ENCODE results near the gene SV2A. TPM values are rescaled to one million over a fixed set of nuclear protein-coding genes. Genes with fewer than 3 reads are reported as not detected.
"Not testable (repeated sequence)": the region's sequence is repeated elsewhere in the genome, so short reads cannot be mapped to it uniquely, and the experiment has no call there.

Gene SV2A
- polyA plus RNA-seq, 1 experiment, result 25.8 TPM

GRCh38 chr1:149883598-149884247 is 33.9 kb downstream of the SV2A start:
- TF ChIP-seq CTCF (IDR thresholded peaks at IDR 0.05; ENCODE audit: low read depth, low read length), result no peak
- H3K27ac ChIP-seq (ENCODE audit: low read depth, low read length), result no peak overlapping the region
- no peaks in the 10 kb centered on the region for H3K27me3 ChIP-seq (ENCODE audit: control insufficient read depth, insufficient read depth, low read length)
- ChIA-PET POLR2A (no interaction called here), CTCF (no interaction called here)
- no peaks in the 10 kb centered on the region; the same call in 1 of the 2 replicates for H3K9me3 ChIP-seq (ENCODE audit: control insufficient read depth, insufficient read depth, low read length)
- H3K4me3 ChIP-seq (ENCODE audit: low read depth, low read length), result no peak overlapping the region
- no peak for DNase-seq (ENCODE audit: low read depth, low spot score)

GRCh38 chr1:149881876-149882275 is 35.8 kb downstream of the SV2A start:
- no peak overlapping the region for H3K4me3 ChIP-seq (ENCODE audit: low read depth, low read length)
- CTCF ChIA-PET, result no interaction called here
- TF ChIP-seq CTCF (IDR thresholded peaks at IDR 0.05; ENCODE audit: low read depth, low read length), result no peak
- no peak for DNase-seq (ENCODE audit: low read depth, low spot score)
- no peaks in the 10 kb centered on the region for H3K27me3 ChIP-seq (ENCODE audit: control insufficient read depth, insufficient read depth, low read length)
- POLR2A ChIA-PET, result no interaction called here
- no peaks in the 10 kb centered on the region for H3K9me3 ChIP-seq (ENCODE audit: control insufficient read depth, insufficient read depth, low read length)
- no peak overlapping the region for H3K27ac ChIP-seq (ENCODE audit: low read depth, low read length)

- no peaks in the 10 kb centered on the region for H3K27me3 ChIP-seq (ENCODE audit: control insufficient read depth, insufficient read depth, low read length)
- H3K27ac ChIP-seq (ENCODE audit: low read depth, low read length), result no peak overlapping the region
- no peaks in the 10 kb centered on the region for H3K9me3 ChIP-seq (ENCODE audit: control insufficient read depth, insufficient read depth, low read length)
- ChIA-PET POLR2A (no interaction called here), CTCF (no interaction called here)
- DNase-seq (ENCODE audit: low read depth, low spot score), result no peak
- no peak for TF ChIP-seq CTCF (IDR thresholded peaks at IDR 0.05; ENCODE audit: low read depth, low read length)
- no peak overlapping the region for H3K4me3 ChIP-seq (ENCODE audit: low read depth, low read length)
Observed at GRCh38 chr1:149879556-149879955, 38.1 kb downstream of the SV2A start.

- no peak for TF ChIP-seq CTCF (IDR thresholded peaks at IDR 0.05; ENCODE audit: low read depth, low read length)
- Histone ChIP-seq H3K27me3 (ENCODE audit: control insufficient read depth, insufficient read depth, low read length) (no peaks in the 10 kb centered on the region), H3K4me3 (ENCODE audit: low read depth, low read length) (no peak overlapping the region), H3K27ac (ENCODE audit: low read depth, low read length) (no peak overlapping the region), H3K9me3 (ENCODE audit: control insufficient read depth, insufficient read depth, low read length) (no peaks in the 10 kb centered on the region)
- CTCF ChIA-PET, result no interaction called here
- POLR2A ChIA-PET, result interaction anchor here (0.7 kb wide), 1 partner anchor 10 kb away, joined by 3 read pairs; a partner anchor contains a TSS
- no peak for DNase-seq (ENCODE audit: low read depth, low spot score)
Observed at GRCh38 chr1:149877211-149877946, 40.3 kb downstream of the SV2A start.

GRCh38 chr1:149873060-149873459 is 44.6 kb downstream of the SV2A start:
- H3K27me3 ChIP-seq (ENCODE audit: control insufficient read depth, insufficient read depth, low read length); POLR2A ChIA-PET; CTCF ChIA-PET; H3K9me3 ChIP-seq (ENCODE audit: control insufficient read depth, insufficient read depth, low read length); DNase-seq (ENCODE audit: low read depth, low spot score); H3K4me3 ChIP-seq (ENCODE audit: low read depth, low read length); H3K27ac ChIP-seq (ENCODE audit: low read depth, low read length): not testable (repeated sequence)

GRCh38 chr1:149866887-149867286 is 50.8 kb downstream of the SV2A start:
- H3K4me3 ChIP-seq (ENCODE audit: low read depth, low read length); H3K27me3 ChIP-seq (ENCODE audit: control insufficient read depth, insufficient read depth, low read length); H3K27ac ChIP-seq (ENCODE audit: low read depth, low read length); CTCF ChIA-PET; H3K9me3 ChIP-seq (ENCODE audit: control insufficient read depth, insufficient read depth, low read length); POLR2A ChIA-PET; DNase-seq (ENCODE audit: low read depth, low spot score): not testable (repeated sequence)

- H3K27ac ChIP-seq (ENCODE audit: low read depth, low read length); H3K27me3 ChIP-seq (ENCODE audit: control insufficient read depth, insufficient read depth, low read length); H3K4me3 ChIP-seq (ENCODE audit: low read depth, low read length); H3K9me3 ChIP-seq (ENCODE audit: control insufficient read depth, insufficient read depth, low read length); CTCF ChIA-PET; DNase-seq (ENCODE audit: low read depth, low spot score); POLR2A ChIA-PET: not testable (repeated sequence)
Observed at GRCh38 chr1:149861497-149862054, 56.1 kb downstream of the SV2A start.

GRCh38 chr1:149860684-149861496 is 56.8 kb downstream of the SV2A start:
- H3K9me3 ChIP-seq (ENCODE audit: control insufficient read depth, insufficient read depth, low read length); H3K27ac ChIP-seq (ENCODE audit: low read depth, low read length); H3K4me3 ChIP-seq (ENCODE audit: low read depth, low read length); DNase-seq (ENCODE audit: low read depth, low spot score); CTCF ChIA-PET; POLR2A ChIA-PET; H3K27me3 ChIP-seq (ENCODE audit: control insufficient read depth, insufficient read depth, low read length): not testable (repeated sequence)
